ENCODE data around the gene BRCA2.
"Not testable (repeated sequence)": the region's sequence is repeated elsewhere in the genome, so short reads cannot be mapped to it uniquely, and the experiment has no call there.

Gene BRCA2

GRCh38 chr13:32314271-32315237 lies 754 bp upstream of the BRCA2 start:
- DNase-seq, result no peak

GRCh38 chr13:32316028-32316339 lies 676 bp downstream of the BRCA2 start:
- no peak for DNase-seq

DNA sequence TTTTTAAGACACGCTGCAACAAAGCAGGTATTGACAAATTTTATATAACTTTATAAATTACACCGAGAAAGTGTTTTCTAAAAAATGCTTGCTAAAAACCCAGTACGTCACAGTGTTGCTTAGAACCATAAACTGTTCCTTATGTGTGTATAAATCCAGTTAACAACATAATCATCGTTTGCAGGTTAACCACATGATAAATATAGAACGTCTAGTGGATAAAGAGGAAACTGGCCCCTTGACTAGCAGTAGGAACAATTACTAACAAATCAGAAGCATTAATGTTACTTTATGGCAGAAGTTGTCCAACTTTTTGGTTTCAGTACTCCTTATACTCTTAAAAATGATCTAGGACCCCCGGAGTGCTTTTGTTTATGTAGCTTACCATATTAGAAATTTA lies 1.2 kb downstream of the BRCA2 start:
- no peak for DNase-seq

GRCh38 chr13:32317716-32318465 lies 2.6 kb downstream of the BRCA2 start:
- DNase-seq, result no peak

- DNase-seq, result no peak
These were observed 5.2 kb downstream of the BRCA2 start for GRCh38 chr13:32320528-32320927.

DNA sequence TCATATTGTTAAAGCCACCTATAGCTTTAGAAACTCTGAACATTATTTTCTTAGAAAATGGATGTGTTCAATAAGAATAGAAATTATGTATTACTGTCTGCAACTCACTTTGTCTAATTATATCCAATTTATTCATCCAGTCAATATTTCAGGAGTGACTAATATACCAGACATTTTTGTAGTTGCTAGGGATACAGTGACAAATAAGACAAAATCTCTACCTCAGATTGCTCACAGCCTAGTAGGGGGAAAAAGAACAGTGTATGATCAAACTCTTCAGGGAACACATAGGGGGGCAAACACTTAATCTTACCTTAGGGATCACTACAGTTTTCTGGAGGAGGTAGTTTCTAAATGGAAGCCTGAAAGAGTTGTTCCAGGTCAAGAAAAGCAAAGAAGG lies 8.6 kb downstream of the BRCA2 start:
- DNase-seq, result no peak

DNA sequence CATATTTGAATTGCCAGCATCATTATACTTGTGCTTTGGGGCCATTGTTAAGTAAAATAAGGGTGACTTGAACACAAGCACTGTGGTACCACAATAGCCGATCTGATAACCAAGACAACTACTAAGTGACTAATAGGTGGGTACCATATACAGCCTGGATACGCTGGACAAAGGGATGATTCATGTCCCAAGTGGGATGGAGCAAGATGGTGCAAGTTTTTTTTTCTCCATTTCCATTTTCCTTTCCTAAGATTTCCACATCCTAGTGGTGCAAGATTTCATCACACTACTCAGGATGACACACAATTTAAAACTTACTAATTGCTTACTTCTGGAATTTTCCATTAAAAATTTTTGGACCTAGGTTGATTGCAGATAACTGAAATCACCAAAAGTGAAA lies 15.1 kb downstream of the BRCA2 start:
- DNase-seq, result no peak

DNA sequence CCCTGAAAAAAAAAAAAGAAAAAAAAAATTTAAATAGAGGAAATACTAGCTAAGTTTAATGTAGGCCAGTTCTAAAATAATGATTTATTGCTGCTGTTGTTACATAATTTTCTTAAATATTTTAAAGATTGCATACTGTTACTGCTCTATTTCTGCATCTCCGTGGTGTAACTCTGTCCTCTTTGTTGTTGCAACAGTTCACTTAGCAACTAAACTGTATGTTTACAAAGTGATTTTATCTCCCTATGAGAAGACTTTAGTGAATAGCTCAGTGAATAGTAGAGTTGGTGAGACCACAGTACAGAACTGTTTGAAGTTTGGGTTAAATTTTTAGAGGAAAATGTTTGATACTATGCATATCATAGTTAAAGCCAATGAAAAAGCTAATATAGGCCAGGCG lies 19.4 kb downstream of the BRCA2 start:
- no peak for DNase-seq

- no peak for DNase-seq
These were observed 25.6 kb downstream of the BRCA2 start for GRCh38 chr13:32340914-32341313.

- no peak for DNase-seq
These were observed 32.3 kb downstream of the BRCA2 start for GRCh38 chr13:32347651-32348050.

GRCh38 chr13:32350839-32351441 lies 35.6 kb downstream of the BRCA2 start:
- not testable (repeated sequence) for DNase-seq

GRCh38 chr13:32354040-32354439 lies 38.7 kb downstream of the BRCA2 start:
- DNase-seq, result no peak

- not testable (repeated sequence) for DNase-seq
These were observed 40.6 kb downstream of the BRCA2 start for GRCh38 chr13:32355935-32356334.

DNA sequence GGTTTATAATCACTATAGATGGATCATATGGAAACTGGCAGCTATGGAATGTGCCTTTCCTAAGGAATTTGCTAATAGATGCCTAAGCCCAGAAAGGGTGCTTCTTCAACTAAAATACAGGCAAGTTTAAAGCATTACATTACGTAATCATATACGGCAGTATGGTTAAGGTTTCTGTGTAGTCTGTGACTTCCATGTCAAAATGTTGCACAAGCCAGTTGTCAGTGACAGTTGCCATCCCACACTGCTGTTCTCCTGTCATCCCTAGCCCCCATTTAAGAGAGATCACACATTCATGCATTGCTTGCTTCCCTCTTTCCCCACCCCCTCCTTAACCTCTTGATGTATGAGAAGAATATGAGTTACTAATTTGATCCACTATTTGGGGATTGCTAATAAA lies 47.3 kb downstream of the BRCA2 start:
- DNase-seq, result no peak

DNA sequence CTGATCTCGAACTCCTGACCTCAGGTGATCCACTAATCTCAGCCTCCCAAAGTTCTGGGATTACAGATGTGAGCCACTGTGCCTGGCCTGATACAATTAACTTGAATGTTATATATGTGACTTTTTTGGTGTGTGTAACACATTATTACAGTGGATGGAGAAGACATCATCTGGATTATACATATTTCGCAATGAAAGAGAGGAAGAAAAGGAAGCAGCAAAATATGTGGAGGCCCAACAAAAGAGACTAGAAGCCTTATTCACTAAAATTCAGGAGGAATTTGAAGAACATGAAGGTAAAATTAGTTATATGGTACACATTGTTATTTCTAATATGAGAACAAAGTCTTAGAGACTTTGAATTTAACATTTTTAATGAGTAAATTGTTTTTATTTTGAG lies 55.5 kb downstream of the BRCA2 start:
- DNase-seq, result no peak

DNA sequence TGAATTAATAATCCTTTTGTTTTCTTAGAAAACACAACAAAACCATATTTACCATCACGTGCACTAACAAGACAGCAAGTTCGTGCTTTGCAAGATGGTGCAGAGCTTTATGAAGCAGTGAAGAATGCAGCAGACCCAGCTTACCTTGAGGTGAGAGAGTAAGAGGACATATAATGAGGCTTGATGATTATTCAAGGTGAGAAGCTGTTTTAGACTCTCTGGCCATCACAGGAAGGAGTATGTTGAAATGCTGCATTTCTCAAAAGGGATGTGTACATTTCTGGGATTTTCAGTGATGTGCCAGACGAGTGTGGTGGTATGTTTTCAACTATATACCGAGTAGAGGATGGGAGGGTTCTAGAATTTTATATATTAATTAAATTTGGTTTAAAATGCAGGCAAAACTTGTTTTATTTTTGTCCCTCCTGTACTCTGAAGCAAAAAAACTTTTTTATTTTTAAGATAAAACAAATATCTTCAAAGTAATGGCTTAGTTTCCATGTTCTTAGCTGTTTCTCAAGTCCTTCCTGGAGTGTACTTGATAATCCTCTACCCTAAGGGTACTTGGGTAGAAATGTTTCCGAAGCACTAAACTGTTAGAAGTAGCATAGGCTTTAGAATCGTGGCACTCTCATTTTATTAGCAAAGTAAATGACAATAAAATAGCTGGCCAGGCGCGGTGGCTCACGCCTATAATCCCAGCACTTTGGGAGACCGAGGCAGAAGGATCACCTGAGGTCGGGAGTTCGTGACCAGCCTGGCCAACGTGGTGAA lies 61.5 kb downstream of the BRCA2 start:
- no peak for DNase-seq

DNA sequence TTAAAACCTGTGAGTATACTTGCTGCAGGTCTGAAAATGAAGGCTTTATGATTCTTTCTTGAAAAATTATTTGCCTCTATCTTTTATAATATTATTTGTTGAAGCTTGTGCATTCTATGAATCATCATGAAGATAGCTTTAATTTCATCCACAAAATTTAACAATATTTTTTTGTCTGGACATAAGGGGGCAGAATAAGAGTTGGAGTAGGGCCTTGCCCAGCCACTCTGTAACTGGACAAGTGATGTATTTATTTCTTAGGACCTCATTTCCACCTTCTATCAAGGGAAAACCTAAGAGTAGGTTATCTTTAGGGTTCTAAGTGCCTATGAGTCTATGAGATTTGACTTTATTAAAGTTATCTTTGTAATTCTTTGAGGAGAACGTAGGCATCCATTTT lies 62.7 kb downstream of the BRCA2 start:
- DNase-seq, result no peak

GRCh38 chr13:32381539-32381938 lies 66.2 kb downstream of the BRCA2 start:
- DNase-seq, result no peak

GRCh38 chr13:32383836-32384618 lies 68.7 kb downstream of the BRCA2 start:
- DNase-seq, result no peak

GRCh38 chr13:32384702-32385101 lies 69.4 kb downstream of the BRCA2 start:
- DNase-seq, result no peak

DNA sequence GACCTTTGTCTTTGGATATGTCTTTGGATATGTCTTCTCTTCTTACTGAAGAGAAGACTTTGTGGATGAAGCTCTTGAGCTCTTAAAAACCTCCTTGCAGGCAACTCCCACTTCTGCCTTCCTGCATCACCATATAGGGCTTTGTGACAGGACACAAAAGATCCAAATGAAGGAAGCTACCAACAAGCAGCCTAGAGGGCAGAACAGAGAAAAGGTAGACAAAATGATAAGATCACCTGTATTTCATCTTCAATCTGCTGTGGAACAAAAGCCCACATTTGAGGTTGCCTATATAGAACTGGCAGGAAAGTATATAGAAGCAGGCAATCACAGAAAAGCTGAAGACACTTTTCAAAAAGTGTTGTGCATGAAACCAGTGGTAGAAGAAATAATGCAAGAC lies 70.1 kb downstream of the BRCA2 start:
- DNase-seq, result no peak

DNA sequence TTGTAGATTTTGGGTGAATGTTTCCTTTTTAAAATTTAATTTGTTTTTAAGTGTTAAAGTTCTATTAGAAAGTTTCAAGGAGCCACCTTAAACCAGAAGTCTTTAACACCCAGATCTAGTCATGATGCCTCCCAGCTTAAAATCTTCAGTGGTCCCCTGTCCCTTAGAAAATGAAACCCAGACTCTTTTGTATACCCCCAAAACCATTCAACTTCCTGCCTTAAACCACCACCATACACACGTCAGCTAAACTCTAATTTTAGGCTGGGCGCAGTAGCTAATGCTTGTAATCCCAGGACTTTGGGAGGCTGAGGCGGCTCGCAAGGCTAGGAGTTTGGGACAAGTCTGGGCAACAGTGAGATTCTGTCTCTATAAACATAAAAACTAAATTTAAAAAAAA lies 74.7 kb downstream of the BRCA2 start:
- no peak for DNase-seq

Data from DMS153 (cell line).